GM12865 (cell line): Measurements from ENCODE around the gene KRTAP10-4.
"Not testable (repeated sequence)": the region's sequence is repeated elsewhere in the genome, so short reads cannot be mapped to it uniquely, and the experiment has no call there.

Experiments
- DNase-seq: peaks from one replicate; pipeline ENCODE4 v3.0.0; 2010; ENCODE audit warnings: low read depth
- H3K4me3 ChIP-seq: 2 replicates; pipeline ENCODE4 v1.5.1; 2011; ENCODE audit warnings: mild to moderate bottlenecking, low read depth, low read length, control low read depth
- TF ChIP-seq, protein P1 (sequence below): IDR thresholded peaks from 2 replicates; pipeline ENCODE4 v1.5.1; 2011; ENCODE audit warnings: low read length, control low read depth, low read depth, inconsistent platforms; ENCODE audit not compliant: insufficient read depth; ENCODE audit errors: missing control alignments

The KRTAP10-4 gene

DNA sequence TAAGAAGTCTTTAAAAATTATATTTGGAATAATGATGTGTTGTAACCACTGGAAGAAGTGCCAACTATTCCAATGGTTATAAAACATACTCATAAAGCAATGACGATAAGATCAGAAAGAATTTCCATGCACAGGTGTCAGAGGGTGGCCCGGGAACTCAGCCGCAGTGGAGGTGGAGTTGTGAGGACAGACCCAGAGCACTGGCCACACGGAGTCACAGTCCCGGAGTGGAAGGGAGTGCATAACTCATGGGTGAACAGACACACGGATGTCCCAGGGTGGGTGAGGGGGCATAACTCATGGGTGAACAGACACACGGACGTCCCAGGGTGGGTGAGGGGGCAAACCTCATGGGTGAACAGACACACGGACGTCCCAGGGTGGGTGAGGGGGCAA lies 2.5 kb downstream of the KRTAP10-4 start:
- H3K4me3 ChIP-seq: no peak overlapping the region
- TF ChIP-seq, protein P1, sequence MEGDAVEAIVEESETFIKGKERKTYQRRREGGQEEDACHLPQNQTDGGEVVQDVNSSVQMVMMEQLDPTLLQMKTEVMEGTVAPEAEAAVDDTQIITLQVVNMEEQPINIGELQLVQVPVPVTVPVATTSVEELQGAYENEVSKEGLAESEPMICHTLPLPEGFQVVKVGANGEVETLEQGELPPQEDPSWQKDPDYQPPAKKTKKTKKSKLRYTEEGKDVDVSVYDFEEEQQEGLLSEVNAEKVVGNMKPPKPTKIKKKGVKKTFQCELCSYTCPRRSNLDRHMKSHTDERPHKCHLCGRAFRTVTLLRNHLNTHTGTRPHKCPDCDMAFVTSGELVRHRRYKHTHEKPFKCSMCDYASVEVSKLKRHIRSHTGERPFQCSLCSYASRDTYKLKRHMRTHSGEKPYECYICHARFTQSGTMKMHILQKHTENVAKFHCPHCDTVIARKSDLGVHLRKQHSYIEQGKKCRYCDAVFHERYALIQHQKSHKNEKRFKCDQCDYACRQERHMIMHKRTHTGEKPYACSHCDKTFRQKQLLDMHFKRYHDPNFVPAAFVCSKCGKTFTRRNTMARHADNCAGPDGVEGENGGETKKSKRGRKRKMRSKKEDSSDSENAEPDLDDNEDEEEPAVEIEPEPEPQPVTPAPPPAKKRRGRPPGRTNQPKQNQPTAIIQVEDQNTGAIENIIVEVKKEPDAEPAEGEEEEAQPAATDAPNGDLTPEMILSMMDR: no peak
- no peak for DNase-seq

DNA sequence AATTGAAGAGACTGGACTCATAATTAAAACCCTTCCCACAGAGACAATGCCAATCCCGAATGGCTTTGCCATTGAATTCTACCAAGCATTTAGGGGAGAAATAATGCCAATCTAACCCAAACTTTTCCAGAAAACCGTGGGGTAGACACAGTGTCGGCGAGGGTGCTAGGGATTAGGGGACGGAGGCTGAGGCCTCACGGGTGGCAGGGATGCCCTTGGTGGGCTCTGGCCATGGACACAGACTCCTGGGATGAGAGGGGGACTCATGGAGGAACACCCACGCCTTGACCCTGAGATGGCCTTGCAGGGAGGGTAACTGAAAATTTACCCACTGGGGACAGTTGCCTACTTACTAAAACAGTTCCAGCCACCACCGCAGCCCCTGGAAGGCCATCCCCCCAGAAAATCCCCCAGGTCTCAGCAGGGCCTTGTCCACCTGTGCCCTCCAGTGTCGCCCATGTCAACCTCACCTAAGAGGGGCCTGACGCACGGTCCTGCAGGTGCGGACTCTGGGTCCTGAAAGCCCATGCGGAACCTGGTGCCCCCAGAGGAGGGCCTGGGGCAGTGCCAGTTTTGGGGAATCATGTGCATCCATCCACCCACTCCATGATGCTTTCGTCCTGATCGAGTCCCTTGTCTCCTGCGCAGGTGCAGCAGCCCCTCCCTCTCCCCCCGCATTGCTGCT lies 5.0 kb downstream of the KRTAP10-4 start:
- H3K4me3 ChIP-seq: no peak overlapping the region
- no peak for DNase-seq
- TF ChIP-seq, protein P1: no peak

DNA sequence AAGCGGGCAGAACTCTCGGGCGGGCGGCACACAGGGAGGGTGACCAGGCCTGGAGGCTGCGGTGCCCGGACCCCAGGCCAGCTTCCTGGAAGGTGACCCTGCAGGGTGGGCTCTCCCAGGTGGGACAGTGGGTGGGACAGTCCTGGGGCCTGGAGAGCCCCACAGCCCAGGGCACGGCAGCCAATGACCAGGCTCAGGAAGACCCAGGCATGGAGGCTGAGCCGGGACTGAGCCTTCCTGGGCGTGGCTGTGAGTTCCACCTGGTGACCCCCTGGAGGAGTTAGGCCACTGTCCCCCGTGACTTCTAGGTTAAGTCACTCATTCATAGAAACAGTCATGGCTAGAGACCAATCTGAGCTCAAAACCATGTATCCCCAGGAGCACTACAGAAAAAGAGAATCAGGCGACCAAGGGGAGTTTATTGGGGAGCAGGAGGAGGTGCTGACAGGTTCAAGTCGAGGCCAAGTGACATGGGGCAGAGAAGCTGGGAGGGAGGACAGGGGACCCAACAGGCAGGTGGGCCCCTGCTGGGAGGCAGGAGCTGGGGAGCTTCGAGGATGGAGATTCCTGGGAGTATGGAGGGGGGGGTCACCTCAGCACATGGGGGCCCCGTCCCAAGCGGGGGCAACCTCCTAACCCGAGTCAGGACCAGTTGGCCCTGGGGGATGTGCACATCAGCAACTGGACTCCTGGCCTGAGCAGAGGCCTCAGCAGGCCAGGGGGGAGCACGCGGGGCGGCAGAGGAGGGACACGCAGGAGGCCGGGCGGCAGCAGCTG lies 5.7 kb downstream of the KRTAP10-4 start:
- DNase-seq: no peak
- H3K4me3 ChIP-seq: no peak overlapping the region
- TF ChIP-seq, protein P1: no peak

DNA sequence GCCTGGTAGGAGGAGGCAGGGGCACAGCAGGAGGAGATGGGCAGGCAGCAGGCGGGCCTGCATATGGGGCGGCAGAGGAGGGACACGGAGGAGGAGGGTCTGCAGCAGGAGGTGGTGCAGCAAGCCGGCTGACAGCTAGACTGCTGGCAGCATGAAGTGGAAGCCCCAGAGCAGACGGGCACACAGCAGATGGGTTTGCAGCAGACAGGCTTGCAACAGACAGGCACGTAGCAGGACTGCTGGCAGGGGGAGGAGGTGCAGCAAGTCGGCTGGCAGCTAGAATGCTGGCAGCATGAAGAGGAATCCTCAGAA lies 6.3 kb downstream of the KRTAP10-4 start:
- DNase-seq: no peak
- no peak overlapping the region for H3K4me3 ChIP-seq
- TF ChIP-seq, protein P1: no peak

DNA sequence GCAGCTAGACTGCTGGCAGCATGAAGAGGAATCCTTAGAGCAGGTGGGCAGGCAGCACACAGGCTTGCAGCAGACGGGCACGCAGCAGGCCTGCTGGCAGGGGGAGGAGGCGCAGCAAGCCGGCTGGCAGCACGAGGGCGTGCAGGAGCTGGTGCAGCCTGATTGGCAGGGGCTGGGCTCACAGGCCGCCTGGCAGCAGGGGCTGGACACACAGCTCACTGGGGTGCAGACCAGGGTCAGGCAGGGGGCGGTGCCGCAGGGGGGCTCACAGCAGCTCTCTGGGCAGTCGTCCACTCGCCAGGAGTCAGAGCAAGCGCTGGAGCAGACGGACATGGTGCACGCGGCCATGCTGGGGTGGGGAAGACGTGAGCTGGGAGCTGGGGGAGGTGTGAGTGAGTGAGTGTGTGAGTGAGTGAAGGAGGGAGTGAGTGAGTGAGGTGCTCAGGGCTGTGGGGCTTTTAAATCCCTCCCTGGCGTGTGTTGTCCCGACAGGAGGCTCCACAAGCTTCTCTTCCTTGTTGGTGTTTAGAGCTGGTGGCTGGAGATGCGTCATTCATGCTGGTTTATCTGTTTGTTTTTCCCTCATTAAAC lies 6.8 kb downstream of the KRTAP10-4 start, which contains the start of gene KRTAP10-5:
Gene KRTAP10-5, minus strand, starts transcription at position 374 of the 591 bp plus-strand sequence. Its CDS starts 26 bp downstream, at position 348.
- not testable (repeated sequence) for H3K4me3 ChIP-seq, DNase-seq

DNA sequence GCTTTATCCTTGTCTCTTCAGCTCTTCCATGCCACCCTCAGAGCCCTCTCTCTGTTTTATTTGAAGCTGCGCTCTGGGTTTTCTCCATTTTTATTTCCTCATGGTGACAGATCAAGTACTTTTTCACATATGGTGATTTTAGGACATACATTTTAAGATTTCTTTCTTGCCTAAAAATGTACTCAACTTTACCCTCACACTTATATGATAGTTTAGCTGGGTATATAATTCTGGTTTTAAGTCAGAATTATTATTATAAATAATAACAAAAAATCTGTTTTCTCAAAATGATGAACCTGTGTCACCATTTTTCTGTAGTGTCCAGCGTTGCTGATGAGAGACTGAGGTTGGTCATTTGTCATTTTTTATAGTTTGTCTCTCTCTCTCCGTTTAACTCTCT lies 7.6 kb downstream of the KRTAP10-4 start:
- TF ChIP-seq, protein P1: no peak
- H3K4me3 ChIP-seq: no peak overlapping the region
- no peak for DNase-seq

DNA sequence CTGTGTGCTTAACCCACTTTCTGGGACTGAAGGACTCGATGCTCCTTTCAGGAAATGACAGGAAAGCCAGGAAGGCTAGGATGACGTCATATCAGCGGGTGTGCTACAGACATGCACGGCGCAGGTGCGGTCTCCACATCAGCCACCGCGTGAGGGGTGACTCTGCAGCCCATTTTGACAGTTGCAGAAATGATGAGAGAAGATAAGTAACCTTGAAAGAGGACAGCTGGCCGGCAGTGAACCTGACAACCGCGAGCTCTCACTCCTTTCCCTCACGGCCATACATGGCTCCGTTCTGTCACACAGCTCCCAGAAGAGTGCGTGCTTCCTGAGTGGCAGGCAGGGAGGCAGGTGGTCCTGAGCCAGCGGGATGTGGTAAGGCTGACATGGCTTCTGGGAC lies 8.5 kb downstream of the KRTAP10-4 start:
- TF ChIP-seq, protein P1: no peak
- no peak overlapping the region for H3K4me3 ChIP-seq
- no peak for DNase-seq
